GM18907 (cell line): Measurements from ENCODE around the gene NACA2.
"Not testable (repeated sequence)": the region's sequence is repeated elsewhere in the genome, so short reads cannot be mapped to it uniquely, and the experiment has no call there.

Experiments used
- ATAC-seq: cut with Tn5 transposase; IDR thresholded peaks from one replicate; pipeline ENCODE4 v1.9.1; 2021; ENCODE audit warnings: mild to moderate bottlenecking, moderate library complexity; ENCODE audit not compliant: unreplicated experiment

Gene NACA2

GRCh38 chr17:61600621-61601020, 9.6 kb upstream of the NACA2 start:
- no peak for ATAC-seq

- ATAC-seq: no peak
Measured at GRCh38 chr17:61599608-61600007, 8.6 kb upstream of the NACA2 start.

GRCh38 chr17:61598014-61598413, 7.0 kb upstream of the NACA2 start:
- no peak for ATAC-seq

- no peak for ATAC-seq
Measured at GRCh38 chr17:61597607-61598006, 6.6 kb upstream of the NACA2 start.

- no peak for ATAC-seq
Measured at GRCh38 chr17:61595418-61596186, 4.6 kb upstream of the NACA2 start.

GRCh38 chr17:61594294-61594825, 3.3 kb upstream of the NACA2 start:
- ATAC-seq: no peak

- no peak for ATAC-seq
Measured at GRCh38 chr17:61593426-61593825, 2.4 kb upstream of the NACA2 start.

- ATAC-seq: no peak
Measured at GRCh38 chr17:61591930-61592329, 911 bp upstream of the NACA2 start.

- no peak for ATAC-seq
Measured at GRCh38 chr17:61589990-61590389, 1.0 kb downstream of the NACA2 start.

GRCh38 chr17:61587807-61588660, 3.0 kb downstream of the NACA2 start:
- ATAC-seq: no peak

- no peak for ATAC-seq
Measured at GRCh38 chr17:61587242-61587641, 3.8 kb downstream of the NACA2 start.

- not testable (repeated sequence) for ATAC-seq
Measured at GRCh38 chr17:61586622-61587021, 4.4 kb downstream of the NACA2 start.

GRCh38 chr17:61586031-61586566, 4.9 kb downstream of the NACA2 start:
- no peak for ATAC-seq

- ATAC-seq: no peak
Measured at GRCh38 chr17:61584866-61585265, 6.2 kb downstream of the NACA2 start.

- no peak for ATAC-seq
Measured at GRCh38 chr17:61584266-61584665, 6.8 kb downstream of the NACA2 start.

GRCh38 chr17:61583660-61584264, 7.3 kb downstream of the NACA2 start:
- no peak for ATAC-seq

- no peak for ATAC-seq
Measured at GRCh38 chr17:61583242-61583641, 7.8 kb downstream of the NACA2 start.

GRCh38 chr17:61582593-61582992, 8.4 kb downstream of the NACA2 start:
- ATAC-seq: no peak

- ATAC-seq: no peak
Measured at GRCh38 chr17:61581611-61582349, 9.2 kb downstream of the NACA2 start.

- ATAC-seq: no peak
Measured at GRCh38 chr17:61580502-61580901, 10.5 kb downstream of the NACA2 start.
